HEK293 (cell line): Measurements from ENCODE around the gene ESRRG.

ENCODE experiments used
- CTCF ChIA-PET: fragments of 350-600 bp; formaldehyde crosslinking; extraction: SDS; loops from one replicate; lab custom pipeline; 2021; ENCODE audit warnings: antibody characterized with exemption; lab: Yijun Ruan, JAX
- POLR2A ChIA-PET: fragments of 300-600 bp; formaldehyde crosslinking; extraction: SDS; loops from one replicate; lab custom pipeline; 2020; ENCODE audit warnings: antibody characterized with exemption, inconsistent platforms; lab: Yijun Ruan, JAX
- H3K27ac ChIP-seq: fragments of 200-500 bp; sonication (Bioruptor generic); 2 replicates; pipeline ENCODE4 v1.5.1; 2014; ENCODE audit warnings: low read depth, low read length, control low read depth, inconsistent platforms; ENCODE audit errors: extremely low read depth
- H3K36me3 ChIP-seq, 2 experiments: fragments of 200-500 bp in 1 of 2; sonication (Bioruptor generic) in 1 of 2; 1 replicate in 1 of 2; 2 replicates in 1 of 2; pipeline ENCODE4 v1.5.1; 2014 to 2017; ENCODE audit warnings: inconsistent platforms in 2 of 2, low read length in 2 of 2; ENCODE audit not compliant: control insufficient read depth in 2 of 2, insufficient read depth in 1 of 2
- H3K4me1 ChIP-seq: fragments of 200-500 bp; sonication (Bioruptor generic); 2 replicates; pipeline ENCODE4 v1.5.1; 2014; ENCODE audit warnings: mild to moderate bottlenecking, low read length, inconsistent platforms; ENCODE audit not compliant: control insufficient read depth, insufficient read depth
- H3K4me3 ChIP-seq: 2 replicates; pipeline ENCODE4 v1.5.1; 2011; ENCODE audit warnings: low read depth, mild to moderate bottlenecking, control low read depth, low read length, moderate library complexity
- H3K9me3 ChIP-seq: fragments of 200-500 bp; sonication (Bioruptor generic); 2 replicates; pipeline ENCODE4 v1.5.1; 2014; ENCODE audit warnings: low read depth, low read length, inconsistent platforms; ENCODE audit not compliant: control insufficient read depth, insufficient read depth
- MEIS1 ChIP-seq: sonication (generic); formaldehyde crosslinking; IDR thresholded peaks from 2 replicates; pipeline ENCODE4 v1.8.1; 2022; ENCODE audit warnings: missing genetic modification reagents, mild to moderate bottlenecking, borderline replicate concordance
- OSR2 ChIP-seq: fragments of 450-650 bp; formaldehyde crosslinking; IDR thresholded peaks from 2 replicates; pipeline ENCODE4 v1.5.1; 2016; ENCODE audit warnings: missing biosample characterization, missing genetic modification characterization
- OVOL3 ChIP-seq: fragments of 450-650 bp; formaldehyde crosslinking; IDR thresholded peaks from 2 replicates; pipeline ENCODE4 v1.5.1; 2016; ENCODE audit warnings: missing biosample characterization, missing genetic modification characterization
- SALL2 ChIP-seq: fragments of 450-650 bp; formaldehyde crosslinking; IDR thresholded peaks from 2 replicates; pipeline ENCODE4 v1.5.0; 2017; ENCODE audit warnings: missing biosample characterization, mild to moderate bottlenecking, missing genetic modification characterization, borderline replicate concordance
- SCRT1 ChIP-seq: fragments of 450-650 bp; formaldehyde crosslinking; IDR thresholded peaks from 2 replicates; pipeline ENCODE4 v1.5.1; 2016; ENCODE audit warnings: missing biosample characterization, missing genetic modification characterization, borderline replicate concordance
- SETDB1 ChIP-seq: IDR thresholded peaks from one replicate; pipeline ENCODE4 v1.6.1; 2017; ENCODE audit warnings: mild to moderate bottlenecking, low read length, moderate library complexity, mixed read lengths; ENCODE audit not compliant: insufficient read length
- TCF7L2 ChIP-seq: IDR thresholded peaks from 2 replicates; pipeline ENCODE4 v1.6.1; 2011; ENCODE audit warnings: low read depth, mild to moderate bottlenecking, inconsistent platforms, low read length, moderate library complexity, borderline replicate concordance
- ZEB2 ChIP-seq: fragments of 450-650 bp; formaldehyde crosslinking; IDR thresholded peaks from 2 replicates; pipeline ENCODE4 v1.5.1; 2016; ENCODE audit warnings: missing biosample characterization, missing genetic modification characterization
- ZFP3 ChIP-seq: fragments of 450-650 bp; formaldehyde crosslinking; IDR thresholded peaks from 2 replicates; pipeline ENCODE4 v1.5.1; 2016; ENCODE audit warnings: low read depth, missing biosample characterization, missing genetic modification characterization
- ZNF112 ChIP-seq: fragments of 450-650 bp; formaldehyde crosslinking; IDR thresholded peaks from 2 replicates; pipeline ENCODE4 v1.5.0; 2017; ENCODE audit warnings: missing biosample characterization, missing genetic modification characterization
- ZNF146 ChIP-seq: fragments of 450-650 bp; formaldehyde crosslinking; IDR thresholded peaks from 2 replicates; pipeline ENCODE4 v1.5.1; 2016; ENCODE audit warnings: missing biosample characterization, missing genetic modification characterization
- ZNF174 ChIP-seq: fragments of 450-650 bp; formaldehyde crosslinking; IDR thresholded peaks from 2 replicates; pipeline ENCODE4 v1.5.0; 2017; ENCODE audit warnings: missing biosample characterization, mild to moderate bottlenecking, missing genetic modification characterization
- ZNF19 ChIP-seq: fragments of 450-650 bp; formaldehyde crosslinking; IDR thresholded peaks from 2 replicates; pipeline ENCODE4; 2016; ENCODE audit warnings: missing biosample characterization, missing genetic modification characterization, low read depth
- ZNF211 ChIP-seq: fragments of 450-650 bp; formaldehyde crosslinking; IDR thresholded peaks from 2 replicates; pipeline ENCODE4 v1.5.1; 2016; ENCODE audit warnings: low read depth, missing biosample characterization, missing genetic modification characterization
- ZNF341 ChIP-seq: fragments of 450-650 bp; formaldehyde crosslinking; IDR thresholded peaks from 2 replicates; pipeline ENCODE4; 2016; ENCODE audit warnings: low read depth, missing biosample characterization, missing genetic modification characterization
- ZNF350 ChIP-seq: fragments of 450-650 bp; formaldehyde crosslinking; IDR thresholded peaks from 2 replicates; pipeline ENCODE4 v1.5.0; 2017; ENCODE audit warnings: missing biosample characterization, mild to moderate bottlenecking, missing genetic modification characterization
- ZNF423 ChIP-seq: fragments of 450-650 bp; formaldehyde crosslinking; IDR thresholded peaks from 2 replicates; pipeline ENCODE4 v1.5.1; 2016; ENCODE audit warnings: missing biosample characterization, missing genetic modification characterization
- ZNF488 ChIP-seq: fragments of 450-650 bp; formaldehyde crosslinking; IDR thresholded peaks from 2 replicates; pipeline ENCODE4 v1.5.1; 2016; ENCODE audit warnings: missing biosample characterization, missing genetic modification characterization
- ZNF645 ChIP-seq: fragments of 450-650 bp; formaldehyde crosslinking; IDR thresholded peaks from 2 replicates; pipeline ENCODE4; 2016; ENCODE audit warnings: missing biosample characterization, missing genetic modification characterization
- ZNF660 ChIP-seq: fragments of 450-650 bp; IDR thresholded peaks from 2 replicates; pipeline ENCODE4 v1.5.1; 2018; ENCODE audit warnings: missing biosample characterization, mild to moderate bottlenecking, missing genetic modification characterization
- ZNF704 ChIP-seq: fragments of 450-650 bp; formaldehyde crosslinking; IDR thresholded peaks from 2 replicates; pipeline ENCODE4 v1.5.1; 2016; ENCODE audit warnings: missing biosample characterization, missing genetic modification characterization
- ZNF792 ChIP-seq: fragments of 450-650 bp; formaldehyde crosslinking; IDR thresholded peaks from 2 replicates; pipeline ENCODE4 v1.5.1; 2016; ENCODE audit warnings: missing biosample characterization, missing genetic modification characterization
- ZNF843 ChIP-seq: fragments of 450-650 bp; formaldehyde crosslinking; IDR thresholded peaks from 2 replicates; pipeline ENCODE4 v1.5.1; 2016; ENCODE audit warnings: missing biosample characterization, missing genetic modification characterization
- ZSCAN16 ChIP-seq: fragments of 450-650 bp; formaldehyde crosslinking; IDR thresholded peaks from 2 replicates; pipeline ENCODE4 v1.5.1; 2016; ENCODE audit warnings: missing biosample characterization, missing genetic modification characterization

ESRRG gene

DNA sequence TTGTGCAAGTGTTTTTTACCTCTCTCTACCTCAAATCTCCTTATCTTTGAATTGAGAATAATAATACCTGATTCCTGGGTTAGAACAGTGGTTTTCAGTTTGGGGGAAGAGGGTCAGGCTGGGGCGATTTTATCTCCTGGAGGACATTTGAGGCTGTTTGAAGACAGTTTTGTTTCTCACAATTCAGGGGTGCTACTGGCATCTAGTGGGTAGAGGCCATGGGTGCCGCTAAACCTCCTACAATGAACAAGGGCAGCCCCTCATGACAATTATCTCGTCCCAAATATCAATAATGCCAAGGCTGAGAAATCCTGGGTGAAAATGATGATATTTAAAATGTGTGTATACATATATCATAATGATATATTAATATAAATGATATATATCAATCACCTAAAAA is 160.8 kb downstream of the ESRRG start:
- no peak overlapping the region for H3K4me3 ChIP-seq
- no peaks in the 10 kb centered on the region for H3K36me3 ChIP-seq
- CTCF ChIA-PET = interaction anchor here (0.6 kb wide), 1 partner anchor 172 kb away, joined by 5 read pairs; no protein-coding TSS in a partner anchor
- POLR2A ChIA-PET = no interaction called here
- H3K27ac ChIP-seq = no peak overlapping the region
- no peaks in the 10 kb centered on the region for H3K9me3 ChIP-seq
- H3K4me1 ChIP-seq = no peaks in the 10 kb centered on the region
- no peak for TF ChIP-seq SETDB1
- no peak for TF ChIP-seq ZFP3 (tag by site-specific recombination)
- no peak for TF ChIP-seq ZNF341 (tag by site-specific recombination)
- no peak for TF ChIP-seq ZNF660
- no peak for TF ChIP-seq ZNF211 (tag by site-specific recombination)
- no peak for TF ChIP-seq ZNF19 (tag by site-specific recombination)
- no peak for TF ChIP-seq ZEB2 (tag by site-specific recombination)
- TF ChIP-seq ZNF645 (tag by site-specific recombination) = no peak
- TF ChIP-seq ZSCAN16 (tag by site-specific recombination) = no peak
- TF ChIP-seq TCF7L2 = no peak
- no peak for TF ChIP-seq OSR2 (tag by site-specific recombination)
- no peak for TF ChIP-seq ZNF843 (tag by site-specific recombination)
- no peak for TF ChIP-seq ZNF704 (tag by site-specific recombination)
- TF ChIP-seq ZNF112 (tag by site-specific recombination) = no peak
- no peak for TF ChIP-seq MEIS1 (CRISPR knock-in tag)
- no peak for TF ChIP-seq ZNF488 (tag by site-specific recombination)

GRCh38 chr1:216560527-216560926 is 162.7 kb downstream of the ESRRG start:
- CTCF ChIA-PET = no interaction called here

GRCh38 chr1:216559359-216559758 is 163.9 kb downstream of the ESRRG start:
- H3K27ac ChIP-seq = no peak overlapping the region
- H3K4me1 ChIP-seq = no peaks in the 10 kb centered on the region
- H3K9me3 ChIP-seq = no peaks in the 10 kb centered on the region
- CTCF ChIA-PET = no interaction called here
- no peak overlapping the region for H3K4me3 ChIP-seq
- no peaks in the 10 kb centered on the region for H3K36me3 ChIP-seq
- POLR2A ChIA-PET = no interaction called here
- TF ChIP-seq OVOL3 (tag by site-specific recombination) = no peak
- no peak for TF ChIP-seq ZNF792 (tag by site-specific recombination)
- no peak for TF ChIP-seq ZNF423 (tag by site-specific recombination)
- TF ChIP-seq ZNF146 (tag by site-specific recombination) = no peak
- no peak for TF ChIP-seq ZNF112 (tag by site-specific recombination)
- TF ChIP-seq SCRT1 (tag by site-specific recombination) = no peak
- no peak for TF ChIP-seq ZNF341 (tag by site-specific recombination)
- TF ChIP-seq SALL2 (tag by site-specific recombination) = no peak
- no peak for TF ChIP-seq ZNF350 (tag by site-specific recombination)

More at GRCh38 chr1:216560527-216560926, 162.7 kb downstream of the ESRRG start:
- H3K4me1 ChIP-seq = no peaks in the 10 kb centered on the region
- H3K9me3 ChIP-seq = no peaks in the 10 kb centered on the region
- POLR2A ChIA-PET = no interaction called here
- H3K36me3 ChIP-seq = no peaks in the 10 kb centered on the region
- no peak overlapping the region for H3K4me3 ChIP-seq
- no peak overlapping the region for H3K27ac ChIP-seq
- no peak for TF ChIP-seq ZNF174
